Loucy (cell line): Measurements from ENCODE around the gene EPHA8.

ENCODE experiments used
- H2AFZ ChIP-seq: fragments of 200-600 bp; sonication (generic); 2 replicates; pipeline ENCODE4 v1.6.0; 2016; ENCODE audit warnings: antibody characterized with exemption, mild to moderate bottlenecking, low read length, moderate library complexity
- H3F3A ChIP-seq: fragments of 200-600 bp; 2 replicates; pipeline ENCODE4 v1.6.0; 2016; ENCODE audit warnings: antibody characterized with exemption, low read depth, mild to moderate bottlenecking
- H3K27me3 ChIP-seq: fragments of 200-600 bp; sonication (generic); 2 replicates; pipeline ENCODE4 v1.6.1; 2014; ENCODE audit warnings: low read length, mild to moderate bottlenecking; ENCODE audit not compliant: insufficient read depth, poor library complexity, severe bottlenecking
- H3K36me3 ChIP-seq: fragments of 200-600 bp; sonication (generic); 2 replicates; pipeline ENCODE4 v1.6.1; 2016; ENCODE audit warnings: low read length; ENCODE audit not compliant: insufficient read depth
- H3K4me1 ChIP-seq: fragments of 200-600 bp; sonication (generic); 2 replicates; pipeline ENCODE4 v1.5.1; 2014; ENCODE audit warnings: low read length, mild to moderate bottlenecking; ENCODE audit not compliant: insufficient read depth, poor library complexity, severe bottlenecking
- H3K4me2 ChIP-seq: fragments of 200-600 bp; sonication (generic); 2 replicates; pipeline ENCODE4 v1.6.0; 2014; ENCODE audit warnings: antibody characterized with exemption, low read length, low read depth, mild to moderate bottlenecking; ENCODE audit not compliant: poor library complexity, severe bottlenecking
- H3K4me3 ChIP-seq: fragments of 200-600 bp; sonication (generic); 2 replicates; pipeline ENCODE4 v1.5.1; 2014; ENCODE audit warnings: low read length, mild to moderate bottlenecking, mixed read lengths; ENCODE audit not compliant: poor library complexity, severe bottlenecking
- H3K79me2 ChIP-seq: fragments of 200-600 bp; sonication (generic); 2 replicates; pipeline ENCODE4 v1.6.1; 2014; ENCODE audit warnings: low read length; ENCODE audit not compliant: insufficient read depth
- H3K9ac ChIP-seq: fragments of 200-600 bp; sonication (generic); 2 replicates; pipeline ENCODE4 v1.6.0; 2014; ENCODE audit warnings: mild to moderate bottlenecking, low read depth, low read length, moderate library complexity; ENCODE audit not compliant: poor library complexity, severe bottlenecking
- H3K9me2 ChIP-seq: fragments of 200-600 bp; sonication (generic); replicated peaks from 2 replicates; pipeline ENCODE4 v1.6.1; 2016; ENCODE audit warnings: low read depth, low read length, mixed read lengths
- H3K9me3 ChIP-seq: fragments of 200-600 bp; sonication (generic); 2 replicates; pipeline ENCODE4 v1.6.1; 2014; ENCODE audit warnings: mild to moderate bottlenecking, antibody characterized with exemption, low read length, low read depth; ENCODE audit not compliant: insufficient read depth
- H4K20me1 ChIP-seq: fragments of 200-600 bp; sonication (generic); 2 replicates; pipeline ENCODE4 v1.6.0; 2014; ENCODE audit warnings: antibody characterized with exemption, low read length, mild to moderate bottlenecking; ENCODE audit not compliant: insufficient read depth, poor library complexity, severe bottlenecking
- EZH2phosphoT487 ChIP-seq: fragments of 200-600 bp; IDR thresholded peaks from 2 replicates; pipeline ENCODE4 v1.6.1; 2018; ENCODE audit warnings: antibody characterized with exemption, mild to moderate bottlenecking, moderate library complexity, borderline replicate concordance
- TF ChIP-seq, protein P1 (sequence below): fragments of 200-600 bp; sonication (generic); conservative IDR thresholded peaks from 2 replicates; pipeline ENCODE4 v1.5.1; 2014; ENCODE audit warnings: mild to moderate bottlenecking, antibody characterized with exemption, low read length

Gene EPHA8

DNA sequence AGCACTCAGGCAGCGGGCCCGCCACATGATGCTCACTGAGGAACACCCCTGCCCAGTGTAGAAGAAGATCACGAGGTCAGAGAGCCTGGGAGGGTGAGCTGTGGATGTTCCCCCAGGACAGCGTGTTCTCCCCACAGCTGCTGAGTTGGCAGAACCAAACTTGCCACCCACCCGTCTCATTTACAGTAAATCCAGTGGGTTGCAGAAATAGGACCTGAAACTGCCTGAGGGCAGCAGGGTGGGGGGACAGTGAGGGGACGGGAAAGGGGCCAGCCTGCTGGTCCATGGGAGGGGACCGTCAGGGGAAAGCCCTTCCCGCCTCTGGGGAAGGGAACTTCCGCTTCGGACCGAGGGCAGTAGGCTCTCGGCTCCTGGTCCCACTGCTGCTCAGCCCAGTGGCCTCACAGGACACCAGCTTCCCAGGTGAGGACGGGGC is 89.6 kb downstream of the EPHA8 start, which contains the start of gene C1QB:
Gene C1QB (plus strand): TSS at position 356 of the 436 bp plus-strand sequence. CDS start 6,227 bp downstream, outside the sequence.
- H3K4me1 ChIP-seq = no peaks in the 10 kb centered on the region
- no peak within 1 kb of the TSS for H3K9ac ChIP-seq
- H3K4me2 ChIP-seq = no peak within 1 kb of the TSS
- no peak within 1 kb of the TSS for H3K4me3 ChIP-seq
- H3K27me3 ChIP-seq = no peaks in the 10 kb centered on the region
- H2AFZ ChIP-seq = no peak within 1 kb of the TSS
- H3F3A ChIP-seq = no peaks in the 10 kb centered on the region
- H3K36me3 ChIP-seq = no peaks in the 10 kb centered on the region
- H3K79me2 ChIP-seq = no peaks in the 10 kb centered on the region
- no peaks in the 10 kb centered on the region for H4K20me1 ChIP-seq
- no peaks in the 10 kb centered on the region for H3K9me2 ChIP-seq
- H3K9me3 ChIP-seq = no peaks in the 10 kb centered on the region
- TF ChIP-seq, protein P1, sequence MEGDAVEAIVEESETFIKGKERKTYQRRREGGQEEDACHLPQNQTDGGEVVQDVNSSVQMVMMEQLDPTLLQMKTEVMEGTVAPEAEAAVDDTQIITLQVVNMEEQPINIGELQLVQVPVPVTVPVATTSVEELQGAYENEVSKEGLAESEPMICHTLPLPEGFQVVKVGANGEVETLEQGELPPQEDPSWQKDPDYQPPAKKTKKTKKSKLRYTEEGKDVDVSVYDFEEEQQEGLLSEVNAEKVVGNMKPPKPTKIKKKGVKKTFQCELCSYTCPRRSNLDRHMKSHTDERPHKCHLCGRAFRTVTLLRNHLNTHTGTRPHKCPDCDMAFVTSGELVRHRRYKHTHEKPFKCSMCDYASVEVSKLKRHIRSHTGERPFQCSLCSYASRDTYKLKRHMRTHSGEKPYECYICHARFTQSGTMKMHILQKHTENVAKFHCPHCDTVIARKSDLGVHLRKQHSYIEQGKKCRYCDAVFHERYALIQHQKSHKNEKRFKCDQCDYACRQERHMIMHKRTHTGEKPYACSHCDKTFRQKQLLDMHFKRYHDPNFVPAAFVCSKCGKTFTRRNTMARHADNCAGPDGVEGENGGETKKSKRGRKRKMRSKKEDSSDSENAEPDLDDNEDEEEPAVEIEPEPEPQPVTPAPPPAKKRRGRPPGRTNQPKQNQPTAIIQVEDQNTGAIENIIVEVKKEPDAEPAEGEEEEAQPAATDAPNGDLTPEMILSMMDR = no peak
- TF ChIP-seq EZH2phosphoT487 = no peak
